A172 (cell line): ENCODE data around the gene STIL. TPM values are rescaled to one million over a fixed set of nuclear protein-coding genes. Genes with fewer than 3 reads are reported as not detected.
"Not testable (repeated sequence)": the region's sequence is repeated elsewhere in the genome, so short reads cannot be mapped to it uniquely, and the experiment has no call there.

Experiments used
- DNase-seq: peaks from one replicate; pipeline ENCODE4 v3.0.0-alpha.2; 2015; ENCODE audit warnings: low spot score
- total RNA-seq: library from RNA; depleted of rRNA; stranded (reverse); fragments of >200 nt; shearing (Covaris generic); gene quantifications from 2 replicates; pipeline ENCODE4 v1.2.3, GENCODE V29; 2014; rRNA removed

STIL gene
- total RNA-seq, 1 experiment from 2014 or later: 25.0 TPM

DNA sequence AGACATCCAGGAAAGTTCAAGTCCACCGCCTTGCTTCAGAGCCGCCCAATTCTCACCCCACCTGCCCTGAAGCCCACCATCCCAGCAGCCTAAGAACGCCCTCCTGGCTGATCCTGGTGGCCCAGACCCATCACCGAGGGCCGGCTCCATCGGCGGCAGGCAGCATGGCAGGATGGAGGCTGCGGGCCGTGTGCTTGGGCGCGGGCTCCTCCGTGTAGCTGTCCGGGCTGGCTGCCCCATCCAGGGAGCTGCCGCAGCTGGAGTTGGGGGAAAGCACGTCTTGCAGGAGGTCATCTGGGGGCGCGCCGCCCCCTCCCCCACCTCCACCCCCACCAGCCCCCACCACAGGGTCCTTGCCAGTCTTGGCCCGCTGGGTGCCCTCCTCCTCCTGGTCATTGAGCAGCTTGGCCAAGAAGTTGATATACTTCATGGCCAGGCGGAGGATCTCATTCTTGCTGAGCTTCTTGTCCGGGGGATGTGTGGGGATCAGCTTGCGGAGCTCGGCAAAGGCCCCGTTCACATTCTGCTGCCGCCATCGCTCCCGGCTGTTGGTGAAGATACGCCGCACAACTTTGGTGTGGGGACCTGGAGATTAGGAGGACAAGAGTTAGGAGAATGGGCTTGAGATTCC is 94.2 kb downstream of the STIL start:
- no peak for DNase-seq

DNA sequence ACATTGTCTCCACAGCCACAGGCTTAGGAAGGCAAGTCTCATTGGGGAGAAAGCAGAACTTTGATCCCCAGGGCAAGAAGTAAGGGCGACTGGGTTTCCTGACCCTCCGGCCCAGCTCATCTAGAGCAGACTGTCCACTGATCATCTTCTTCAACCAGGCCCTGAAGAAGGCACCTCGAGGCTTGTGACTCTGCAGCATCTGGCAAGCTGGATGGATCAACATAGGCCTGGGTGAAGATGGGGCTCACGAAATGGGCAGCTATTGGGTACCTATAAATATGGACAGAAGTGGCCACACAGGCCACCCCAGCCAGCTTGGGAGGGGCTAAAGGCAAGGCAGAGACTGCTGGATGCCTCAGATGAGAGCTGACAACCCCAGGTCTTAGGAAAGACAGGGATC is 94.9 kb downstream of the STIL start:
- no peak for DNase-seq

DNA sequence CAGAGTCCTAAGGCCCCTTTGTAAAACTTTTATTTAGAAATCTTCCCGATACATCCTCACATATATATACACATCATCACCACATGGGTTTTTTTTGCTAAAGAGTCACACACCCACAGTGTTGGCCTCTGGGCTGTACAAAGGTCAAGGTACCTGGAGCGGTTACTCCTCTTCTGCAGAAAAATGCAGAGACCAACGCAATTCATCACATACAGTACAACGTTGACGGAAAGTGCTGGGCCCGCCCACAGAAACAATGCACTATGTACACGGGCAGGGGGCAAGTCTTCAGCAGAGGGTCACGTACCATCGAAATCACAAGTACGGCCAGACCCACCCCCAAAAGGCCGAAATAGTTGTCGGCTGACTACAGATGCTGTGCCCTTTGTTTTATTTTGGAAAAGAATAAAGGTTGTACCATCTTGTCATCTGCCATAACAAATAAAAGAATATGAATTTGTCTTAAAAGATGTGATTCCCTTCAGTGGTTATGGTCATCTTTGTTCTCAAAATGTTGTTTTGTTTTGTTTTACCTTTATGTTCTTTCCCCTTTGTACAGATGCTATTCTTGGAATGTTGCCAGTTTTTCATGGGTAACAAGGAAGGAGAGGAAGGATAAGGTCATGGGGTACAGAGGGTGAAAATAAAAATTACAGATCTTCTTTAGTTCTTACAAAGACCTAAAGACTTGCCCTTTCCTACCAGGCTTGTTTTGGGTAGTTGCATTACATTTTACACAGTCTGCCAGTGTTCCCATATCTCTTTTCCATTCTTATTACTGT is 97.5 kb downstream of the STIL start:
- DNase-seq: no peak

DNA sequence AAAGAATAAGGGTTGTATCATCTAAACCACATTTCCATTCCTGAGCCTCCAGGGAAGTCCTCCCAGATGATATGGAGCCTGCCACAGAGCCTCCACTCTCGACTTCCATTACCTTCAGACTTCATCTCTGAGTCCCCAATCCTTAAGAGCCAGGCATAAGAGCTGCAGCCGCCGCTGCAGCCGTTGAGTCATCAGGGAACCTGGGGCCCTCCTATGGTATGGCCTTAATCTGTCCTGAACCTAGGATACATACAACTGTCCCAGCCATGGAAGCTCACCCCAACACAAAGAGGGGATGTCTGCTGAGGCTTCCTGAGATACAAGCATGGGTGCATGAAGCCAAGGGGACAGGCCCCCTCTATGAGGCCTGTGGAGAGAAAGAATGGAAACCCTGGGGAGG is 98.2 kb downstream of the STIL start:
- DNase-seq: no peak

DNA sequence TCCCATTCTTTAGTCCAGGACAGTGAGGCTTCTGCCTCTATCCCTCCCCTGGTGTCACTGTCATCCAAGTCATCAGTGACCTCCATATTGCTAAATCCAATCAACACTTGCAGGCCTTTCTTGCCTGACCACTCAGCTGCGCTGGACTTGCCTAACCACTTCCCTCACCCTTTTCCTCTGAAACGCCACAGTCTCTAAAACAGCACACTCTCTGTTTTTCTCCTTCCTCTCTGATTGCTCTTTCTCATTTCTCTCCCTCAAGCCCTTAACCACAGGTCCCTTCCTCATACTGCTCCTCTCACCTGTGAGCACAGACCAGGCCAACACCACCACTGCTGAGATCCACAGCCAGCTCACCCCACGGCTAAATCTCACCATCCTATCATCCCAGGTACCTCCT is 99.4 kb downstream of the STIL start:
- DNase-seq: no peak

- DNase-seq: no peak
These were observed 100.5 kb downstream of the STIL start for GRCh38 chr1:47213230-47213963.

DNA sequence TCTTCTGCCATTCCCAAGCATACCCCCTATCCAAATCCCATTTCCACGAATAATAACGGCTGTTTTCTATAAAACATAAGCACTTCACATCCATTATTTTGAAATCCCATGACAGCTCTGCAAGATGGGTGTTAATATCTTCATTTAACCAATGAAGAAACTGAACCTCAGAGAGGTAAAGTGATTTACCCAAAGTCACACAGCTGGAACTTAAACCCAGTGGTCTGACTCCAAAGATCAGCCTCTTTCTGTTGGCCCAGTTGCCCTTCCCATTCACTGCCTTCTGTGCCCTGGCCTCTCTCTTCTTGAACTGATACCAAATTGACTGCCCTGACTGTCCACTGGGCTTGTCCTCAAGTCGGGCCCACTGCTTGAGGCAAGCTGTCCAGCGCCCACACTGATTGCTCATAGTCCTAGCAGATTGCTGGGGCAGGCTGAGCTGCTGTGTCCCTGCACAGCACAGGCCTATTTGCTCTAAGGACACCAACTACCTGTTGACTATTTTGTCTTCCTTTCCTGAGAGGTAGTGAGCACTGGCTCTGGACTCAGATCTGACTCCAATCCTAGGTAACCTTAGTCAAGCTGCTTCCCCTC is 101.2 kb downstream of the STIL start:
- no peak for DNase-seq

- DNase-seq: no peak
These were observed 102.1 kb downstream of the STIL start for GRCh38 chr1:47211796-47212269.

GRCh38 chr1:47210666-47211065 is 103.3 kb downstream of the STIL start:
- DNase-seq: no peak

- peak; percentile 24 for DNase-seq
These were observed 104.1 kb downstream of the STIL start for GRCh38 chr1:47209725-47210325.

- DNase-seq: no peak
These were observed 104.9 kb downstream of the STIL start for GRCh38 chr1:47209091-47209490.

GRCh38 chr1:47208374-47208850 is 105.5 kb downstream of the STIL start:
- DNase-seq: no peak

DNA sequence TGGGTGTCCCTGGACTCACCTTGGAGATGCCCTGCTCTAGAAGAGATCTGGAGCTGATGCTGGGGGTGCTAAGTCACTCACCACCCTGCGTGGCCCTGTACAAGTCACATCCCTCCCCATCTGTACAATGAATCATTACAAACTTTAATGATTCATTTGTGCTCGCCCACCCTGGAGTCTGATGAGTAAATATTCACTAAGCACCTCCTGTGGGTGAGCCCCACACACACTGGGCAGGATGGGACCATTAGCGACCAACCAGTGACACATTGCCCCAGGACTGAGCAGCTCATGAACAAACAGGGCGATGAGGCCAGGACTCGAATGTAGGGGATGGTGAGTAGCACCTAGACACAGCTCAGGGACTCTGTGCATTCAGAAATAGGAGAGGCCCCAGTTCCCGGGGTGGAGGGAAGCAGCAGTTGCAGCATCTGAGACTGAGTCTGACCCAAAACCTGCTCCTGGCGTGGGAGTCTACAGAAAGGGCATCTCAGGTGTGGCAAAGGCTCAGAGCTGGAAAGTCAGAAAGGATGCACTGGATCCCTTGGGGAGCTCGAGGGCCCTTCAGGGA is 106.1 kb downstream of the STIL start:
- peak; percentile 25 for DNase-seq

GRCh38 chr1:47205918-47206317 is 108.0 kb downstream of the STIL start:
- no peak for DNase-seq

DNA sequence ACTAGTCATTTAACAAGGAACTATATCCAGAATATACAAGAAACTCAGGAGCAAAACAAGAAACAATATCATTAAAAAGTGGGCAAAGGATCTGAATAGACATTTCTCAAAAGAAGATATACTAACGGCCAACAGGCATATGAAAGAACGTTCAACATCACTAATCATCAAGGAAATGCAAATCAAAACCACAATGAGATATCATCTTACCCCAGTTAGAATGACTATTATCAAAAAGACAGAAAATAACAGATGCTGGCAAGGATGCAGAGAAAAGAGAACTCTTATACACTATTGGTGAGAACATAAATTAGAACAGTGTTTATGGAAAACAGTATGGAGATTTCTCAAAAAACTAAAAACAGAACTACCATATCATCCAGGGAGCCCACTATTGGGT is 110.4 kb downstream of the STIL start:
- not testable (repeated sequence) for DNase-seq

GRCh38 chr1:47201179-47201578 is 112.8 kb downstream of the STIL start:
- no peak for DNase-seq

Other genes with a start within 250 kb of the STIL start
- not detected in 2 replicates for gene CYP4Z1, start 246.9 kb downstream of the STIL start, total RNA-seq
- gene CYP4A22, start 176.7 kb downstream of the STIL start, total RNA-seq: not detected in 2 replicates
- 0.79 and 6.0 TPM in 2 replicates for gene PDZK1IP1, start 124.1 kb downstream of the STIL start, total RNA-seq
- not detected in 2 replicates for gene TAL1, start 81.9 kb downstream of the STIL start, total RNA-seq
- gene CMPK1, start 19.6 kb upstream of the STIL start, total RNA-seq: 97.9 and 111 TPM in 2 replicates
- not detected in 2 replicates for gene FOXE3, start 102.1 kb upstream of the STIL start, total RNA-seq
- 0.07 and 0.55 TPM in 2 replicates for gene FOXD2, start 123.9 kb upstream of the STIL start, total RNA-seq